PC-3 (cell line): Measurements from ENCODE around the gene HUS1.

Experiments used
- CTCF ChIP-seq: fragments of 300-600 bp; sonication (generic); conservative IDR thresholded peaks from 2 replicates; pipeline ENCODE4 v1.5.1; 2017; ENCODE audit warnings: antibody characterized with exemption, low read depth, mild to moderate bottlenecking, low read length
- EZH2phosphoT487 ChIP-seq: fragments of 300-600 bp; sonication (generic); IDR thresholded peaks from 2 replicates; pipeline ENCODE4 v1.6.1; 2018; ENCODE audit warnings: mild to moderate bottlenecking, antibody characterized with exemption, low read length, borderline replicate concordance

- TF ChIP-seq CTCF (no peak), EZH2phosphoT487 (no peak)
These were observed 35.5 kb downstream of the HUS1 start for GRCh38 chr7:47943676-47944474.
